DND-41 (cell line): ENCODE results near the gene PAX4.

Experiments used
- EZH2 ChIP-seq: IDR thresholded peaks from 3 replicates; pipeline ENCODE4 v1.6.1; 2012; ENCODE audit warnings: borderline replicate concordance, low read depth, mild to moderate bottlenecking, moderate library complexity, low read length, inconsistent platforms; ENCODE audit not compliant: severe bottlenecking
- TF ChIP-seq, protein P1 (sequence below): IDR thresholded peaks from 2 replicates; pipeline ENCODE4 v1.5.1; 2012; ENCODE audit warnings: borderline replicate concordance, low read length, moderate library complexity, mild to moderate bottlenecking; ENCODE audit not compliant: poor library complexity, severe bottlenecking; ENCODE audit errors: extremely low read depth

GRCh38 chr7:127628445-127628844 lies 10.5 kb upstream of the PAX4 start:
- TF ChIP-seq, protein P1, sequence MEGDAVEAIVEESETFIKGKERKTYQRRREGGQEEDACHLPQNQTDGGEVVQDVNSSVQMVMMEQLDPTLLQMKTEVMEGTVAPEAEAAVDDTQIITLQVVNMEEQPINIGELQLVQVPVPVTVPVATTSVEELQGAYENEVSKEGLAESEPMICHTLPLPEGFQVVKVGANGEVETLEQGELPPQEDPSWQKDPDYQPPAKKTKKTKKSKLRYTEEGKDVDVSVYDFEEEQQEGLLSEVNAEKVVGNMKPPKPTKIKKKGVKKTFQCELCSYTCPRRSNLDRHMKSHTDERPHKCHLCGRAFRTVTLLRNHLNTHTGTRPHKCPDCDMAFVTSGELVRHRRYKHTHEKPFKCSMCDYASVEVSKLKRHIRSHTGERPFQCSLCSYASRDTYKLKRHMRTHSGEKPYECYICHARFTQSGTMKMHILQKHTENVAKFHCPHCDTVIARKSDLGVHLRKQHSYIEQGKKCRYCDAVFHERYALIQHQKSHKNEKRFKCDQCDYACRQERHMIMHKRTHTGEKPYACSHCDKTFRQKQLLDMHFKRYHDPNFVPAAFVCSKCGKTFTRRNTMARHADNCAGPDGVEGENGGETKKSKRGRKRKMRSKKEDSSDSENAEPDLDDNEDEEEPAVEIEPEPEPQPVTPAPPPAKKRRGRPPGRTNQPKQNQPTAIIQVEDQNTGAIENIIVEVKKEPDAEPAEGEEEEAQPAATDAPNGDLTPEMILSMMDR: no peak
- TF ChIP-seq EZH2: no peak
